ENCODE data around the gene CARD16.
"Not testable (repeated sequence)": the region's sequence is repeated elsewhere in the genome, so short reads cannot be mapped to it uniquely, and the experiment has no call there.

The CARD16 gene

GRCh38 chr11:105078283-105078682 lies 33.1 kb upstream of the CARD16 start:
- TF ChIP-seq GABPA (IDR thresholded peaks at IDR 0.05; ENCODE audit: low read depth) (no peak), SPI1 (IDR thresholded peaks at IDR 0.05; ENCODE audit: borderline replicate concordance, low read depth) (no peak), POLR2AphosphoS5 (IDR thresholded peaks at IDR 0.05; ENCODE audit: low read depth) (no peak), CTCF (IDR thresholded peaks at IDR 0.05; ENCODE audit: insufficient read depth, low read length) (no peak), REST (IDR thresholded peaks at IDR 0.05; ENCODE audit: insufficient replicate concordance, low read depth) (no peak)
- no peak for DNase-seq (ENCODE audit: low read depth in 1 of 2, low spot score in 1 of 2)
- no peak overlapping the region for H3K4me3 ChIP-seq (replicated peaks; ENCODE audit: insufficient read depth, low read length)
- no peak overlapping the region for H3K27ac ChIP-seq (replicated peaks)
- H3K27me3 ChIP-seq (ENCODE audit: insufficient read depth, poor library complexity, severe bottlenecking): no peaks in the 10 kb centered on the region

GRCh38 chr11:105077141-105077790 lies 32.1 kb upstream of the CARD16 start:
- not testable (repeated sequence) for H3K27ac ChIP-seq (replicated peaks); H3K27me3 ChIP-seq (ENCODE audit: insufficient read depth, poor library complexity, severe bottlenecking); H3K4me3 ChIP-seq (replicated peaks; ENCODE audit: insufficient read depth, low read length); DNase-seq (ENCODE audit: low read depth in 1 of 2, low spot score in 1 of 2)

GRCh38 chr11:105074166-105074530 lies 29.0 kb upstream of the CARD16 start:
- no peak for TF ChIP-seq SPI1 (IDR thresholded peaks at IDR 0.05; ENCODE audit: borderline replicate concordance, low read depth)
- TF ChIP-seq POLR2AphosphoS5 (IDR thresholded peaks at IDR 0.05; ENCODE audit: low read depth): no peak
- TF ChIP-seq GABPA (IDR thresholded peaks at IDR 0.05; ENCODE audit: low read depth): no peak
- no peak for TF ChIP-seq CTCF (IDR thresholded peaks at IDR 0.05; ENCODE audit: insufficient read depth, low read length)
- TF ChIP-seq REST (IDR thresholded peaks at IDR 0.05; ENCODE audit: insufficient replicate concordance, low read depth): no peak
- DNase-seq (ENCODE audit: low read depth in 1 of 2, low spot score in 1 of 2): no peak
- H3K27me3 ChIP-seq (ENCODE audit: insufficient read depth, poor library complexity, severe bottlenecking): no peaks in the 10 kb centered on the region

GRCh38 chr11:105073456-105074165 lies 28.5 kb upstream of the CARD16 start:
- Histone ChIP-seq H3K4me3 (replicated peaks; ENCODE audit: insufficient read depth, low read length) (no peak overlapping the region), H3K27ac (replicated peaks) (no peak overlapping the region), H3K27me3 (ENCODE audit: insufficient read depth, poor library complexity, severe bottlenecking) (no peaks in the 10 kb centered on the region)
- no peak for DNase-seq (ENCODE audit: low read depth in 1 of 2, low spot score in 1 of 2)
- TF ChIP-seq REST (IDR thresholded peaks at IDR 0.05; ENCODE audit: insufficient replicate concordance, low read depth) (no peak), POLR2AphosphoS5 (IDR thresholded peaks at IDR 0.05; ENCODE audit: low read depth) (no peak), GABPA (IDR thresholded peaks at IDR 0.05; ENCODE audit: low read depth) (no peak), SPI1 (IDR thresholded peaks at IDR 0.05; ENCODE audit: borderline replicate concordance, low read depth) (no peak), CTCF (IDR thresholded peaks at IDR 0.05; ENCODE audit: insufficient read depth, low read length) (no peak)

More at GRCh38 chr11:105074166-105074530, 29.0 kb upstream of the CARD16 start:
- Histone ChIP-seq H3K27ac (replicated peaks) (no peak overlapping the region), H3K4me3 (replicated peaks; ENCODE audit: insufficient read depth, low read length) (no peak overlapping the region)

GRCh38 chr11:105072080-105072479 lies 26.9 kb upstream of the CARD16 start:
- not testable (repeated sequence) for H3K27me3 ChIP-seq (ENCODE audit: insufficient read depth, poor library complexity, severe bottlenecking); DNase-seq (ENCODE audit: low read depth in 1 of 2, low spot score in 1 of 2); H3K4me3 ChIP-seq (replicated peaks; ENCODE audit: insufficient read depth, low read length); H3K27ac ChIP-seq (replicated peaks)

Data from HL-60 (cell line).